CD4-positive, CD25-positive, alpha-beta regulatory T cell (primary cell): ENCODE data around the gene AKAP17A. TPM values are rescaled to one million over a fixed set of nuclear protein-coding genes. Genes with fewer than 3 reads are reported as not detected.
A peak's percentile ranks its signal among the peaks of the same experiment; 100 is the strongest.
"Not testable (repeated sequence)": the region's sequence is repeated elsewhere in the genome, so short reads cannot be mapped to it uniquely, and the experiment has no call there.

ENCODE experiments used
- ATAC-seq, 2 donors: fragments of 150-1000 bp; cut with Tn5 transposase; one replicate each; pipeline ENCODE4 v1.10.0; 2021; ENCODE audit warnings: low read depth in 2 of 2, moderate number of reproducible peaks in 2 of 2, moderate library complexity in 1 of 2
- DNase-seq, 3 donors: peaks; one replicate each; pipeline versions ENCODE4 v3.0.0 to v3.0.0-alpha.2; 2012 to 2022; ENCODE audit warnings: mixed read lengths in 1 of 3
- H3K27ac ChIP-seq: one replicate; pipeline ENCODE4 v1.7.0; 2013; ENCODE audit warnings: mild to moderate bottlenecking, low read length; ENCODE audit not compliant: insufficient read depth, poor library complexity, severe bottlenecking
- H3K27me3 ChIP-seq: one replicate; pipeline ENCODE4 v1.7.0; 2013; ENCODE audit warnings: low read length; ENCODE audit not compliant: control insufficient read depth, insufficient read depth
- H3K36me3 ChIP-seq: one replicate; pipeline ENCODE4 v1.7.0; 2013; ENCODE audit warnings: mild to moderate bottlenecking, low read length, moderate library complexity; ENCODE audit not compliant: control insufficient read depth, insufficient read depth
- H3K4me1 ChIP-seq: 2 replicates; pipeline ENCODE4 v1.7.0; 2013; ENCODE audit warnings: mild to moderate bottlenecking, low read length; ENCODE audit not compliant: insufficient read depth, control insufficient read depth, poor library complexity, severe bottlenecking
- H3K4me3 ChIP-seq: one replicate; pipeline ENCODE4 v1.7.0; 2013; ENCODE audit warnings: low read depth, mild to moderate bottlenecking, low read length, moderate library complexity
- H3K9me3 ChIP-seq, 2 experiments: 1 replicate in 1 of 2; 2 replicates in 1 of 2; pipeline ENCODE4 v1.7.0; 2013; ENCODE audit warnings: low read length in 2 of 2, mild to moderate bottlenecking in 1 of 2, moderate library complexity in 1 of 2; ENCODE audit not compliant: control insufficient read depth in 2 of 2
- H3K27ac Mint-ChIP-seq, 3 donors: one replicate each; pipeline ENCODE4 v1.8.0; 2020 to 2022; ENCODE audit warnings: mild to moderate bottlenecking in 3 of 3, mixed read lengths in 3 of 3, moderate library complexity in 2 of 3
- H3K27me3 Mint-ChIP-seq: one replicate; pipeline ENCODE4 v1.8.0; 2022; ENCODE audit warnings: mild to moderate bottlenecking, mixed read lengths
- H3K36me3 Mint-ChIP-seq: one replicate; pipeline ENCODE4 v1.8.0; 2020; ENCODE audit warnings: mixed read lengths
- H3K4me1 Mint-ChIP-seq, 4 donors: one replicate each; pipeline ENCODE4 v1.8.0; 2020 to 2022; ENCODE audit warnings: mixed read lengths in 4 of 4, mild to moderate bottlenecking in 1 of 4
- H3K4me3 Mint-ChIP-seq, 4 donors: one replicate each; pipeline ENCODE4 v1.8.0; 2020 to 2022; ENCODE audit warnings: mild to moderate bottlenecking in 4 of 4, mixed read lengths in 4 of 4, moderate library complexity in 3 of 4
- H3K9me3 Mint-ChIP-seq, 7 donors: one replicate each; pipeline ENCODE4 v1.8.0; 2020 to 2022; ENCODE audit warnings: mixed read lengths in 7 of 7, mild to moderate bottlenecking in 3 of 7, moderate library complexity in 2 of 7
- polyA plus RNA-seq, 4 donors: library from polyadenylated mRNA; unstranded; fragments of 300-500 nt; fragmentation: Illumina TruSeq; gene quantifications; one replicate each; pipeline ENCODE4 v1.2.3, GENCODE V29; 2021
- total RNA-seq: library from RNA; stranded (reverse); gene quantifications from one replicate; pipeline ENCODE4 v1.2.3, GENCODE V29; 2022

Gene AKAP17A
- total and polyA plus RNA-seq, 5 donors from 2014 or later: 11.0 to 108 (median 14.2) TPM

GRCh38 chrX:1614927-1615326, 23.5 kb downstream of the AKAP17A start, which contains the start of gene ASMT:
Gene ASMT (plus strand): TSS chrX:1615059. CDS start chrX:1615200, 141 bp downstream.
- H3K36me3 Mint-ChIP-seq: no peaks in the 10 kb centered on the region
- H3K9me3 ChIP-seq: no peaks in the 10 kb centered on the region
- no peak for DNase-seq
- ATAC-seq: no peak
- no peaks in the 10 kb centered on the region for H3K27me3 Mint-ChIP-seq
- H3K4me3 ChIP-seq: no peak within 1 kb of the TSS
- H3K27ac Mint-ChIP-seq: peak within 1 kb of the TSS in 1 of 3 donors; percentile 38
- no peak within 1 kb of the TSS for H3K4me3 Mint-ChIP-seq
- no peaks in the 10 kb centered on the region for H3K27me3 ChIP-seq
- H3K36me3 ChIP-seq: no peaks in the 10 kb centered on the region
- no peak within 1 kb of the TSS for H3K27ac ChIP-seq
- H3K9me3 Mint-ChIP-seq: no peaks in the 10 kb centered on the region
- no peaks in the 10 kb centered on the region for H3K4me1 ChIP-seq
- no peaks in the 10 kb centered on the region for H3K4me1 Mint-ChIP-seq

DNA sequence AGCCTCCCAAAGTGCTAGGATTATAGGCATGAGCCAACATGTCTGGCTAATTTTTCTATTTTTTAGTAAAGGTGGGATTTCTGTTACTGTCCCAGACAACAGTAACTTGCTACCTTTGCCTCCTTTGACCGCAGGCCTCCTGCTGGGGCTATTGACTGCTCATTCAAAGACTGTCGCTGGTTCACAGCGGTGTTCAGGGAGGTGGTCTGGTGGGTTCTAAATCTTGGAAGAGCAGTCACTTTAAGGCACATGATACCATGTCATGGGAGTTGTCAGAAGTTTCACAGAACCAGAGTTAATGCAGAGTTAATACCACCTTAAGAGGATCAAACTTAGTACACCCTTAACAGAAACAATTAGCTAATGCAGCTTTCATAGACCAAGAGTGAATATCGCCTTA, 27.3 kb downstream of the AKAP17A start:
- ATAC-seq (no peak), DNase-seq (no peak)
- no peak overlapping the region for H3K4me3 ChIP-seq
- H3K27me3 ChIP-seq: no peaks in the 10 kb centered on the region
- Mint-ChIP-seq H3K9me3 (no peaks in the 10 kb centered on the region), H3K27me3 (peaks cover 3% of the 10 kb centered on the region), H3K36me3 (no peaks in the 10 kb centered on the region), H3K4me3 (no peak overlapping the region), H3K27ac (no peak overlapping the region), H3K4me1 (peaks cover 0 to 8% (median 2%) of the 10 kb centered on the region in 4 donors)
- H3K4me1 ChIP-seq: no peaks in the 10 kb centered on the region
- H3K9me3 ChIP-seq: no peaks in the 10 kb centered on the region
- no peaks in the 10 kb centered on the region for H3K36me3 ChIP-seq
- H3K27ac ChIP-seq: no peak overlapping the region

DNA sequence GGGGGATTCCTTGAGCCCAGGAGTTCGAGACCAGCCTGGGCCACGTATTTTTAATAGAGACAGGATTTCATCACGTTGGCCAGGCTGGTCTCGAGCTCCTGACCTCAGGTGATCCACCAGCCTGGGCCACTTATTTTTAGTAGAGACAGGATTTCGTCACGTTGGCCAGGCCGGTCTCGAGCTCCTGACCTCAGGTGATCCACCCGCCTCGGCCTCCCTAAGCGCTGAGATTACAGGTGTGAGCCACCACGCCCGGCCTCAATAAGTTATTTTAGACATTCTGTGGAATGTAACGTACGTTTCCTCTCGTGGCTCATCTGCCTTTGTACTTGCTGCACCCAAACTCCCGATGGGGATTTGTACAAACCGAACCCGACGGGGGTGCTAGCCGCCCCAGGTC, 32.3 kb downstream of the AKAP17A start:
- Mint-ChIP-seq H3K36me3 (no peaks in the 10 kb centered on the region), H3K27me3 (peaks cover 9% of the 10 kb centered on the region), H3K9me3 (peaks cover 0 to 2% (median 0%) of the 10 kb centered on the region in 7 donors), H3K4me3 (no peak overlapping the region), H3K4me1 (peaks cover 0 to 11% (median 2%) of the 10 kb centered on the region in 4 donors), H3K27ac (no peak overlapping the region)
- Histone ChIP-seq H3K4me3 (no peak overlapping the region), H3K9me3 (no peaks in the 10 kb centered on the region), H3K27me3 (no peaks in the 10 kb centered on the region), H3K4me1 (no peaks in the 10 kb centered on the region), H3K27ac (no peak overlapping the region), H3K36me3 (no peaks in the 10 kb centered on the region)
- DNase-seq (no peak), ATAC-seq (no peak)

- not testable (repeated sequence) for H3K27ac Mint-ChIP-seq, H3K4me3 ChIP-seq, H3K27ac ChIP-seq, DNase-seq, H3K36me3 Mint-ChIP-seq, ATAC-seq, H3K9me3 ChIP-seq, H3K36me3 ChIP-seq, H3K4me3 Mint-ChIP-seq, H3K9me3 Mint-ChIP-seq, H3K4me1 ChIP-seq, H3K27me3 ChIP-seq
- Mint-ChIP-seq H3K27me3 (peaks cover 11% of the 10 kb centered on the region), H3K4me1 (peaks cover 0 to 11% (median 2%) of the 10 kb centered on the region in 4 donors)
These were observed 32.9 kb downstream of the AKAP17A start for GRCh38 chrX:1624158-1624860.

DNA sequence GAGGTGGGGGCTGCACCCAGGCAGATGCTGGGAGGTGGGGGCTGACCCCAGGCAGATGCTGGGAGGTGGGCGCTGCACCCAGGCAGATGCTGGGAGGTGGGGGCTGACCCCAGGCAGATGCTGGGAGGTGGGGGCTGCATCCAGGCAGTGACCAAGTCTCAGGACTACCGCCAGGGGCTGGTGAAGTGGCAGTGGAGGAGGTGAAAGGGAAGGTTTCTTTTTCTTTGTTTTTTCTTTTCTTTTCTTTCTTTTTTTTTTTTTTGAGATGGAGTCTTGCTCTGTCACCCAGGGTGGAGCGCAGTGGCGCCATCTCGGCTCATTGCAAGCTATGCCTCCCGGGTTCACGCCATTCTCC, 33.4 kb downstream of the AKAP17A start:
- H3K4me1 Mint-ChIP-seq: peaks cover 0 to 15% (median 2%) of the 10 kb centered on the region in 4 donors

GRCh38 chrX:1629244-1629643, 37.8 kb downstream of the AKAP17A start:
- no peaks in the 10 kb centered on the region for H3K36me3 Mint-ChIP-seq
- Histone ChIP-seq H3K4me3 (no peak overlapping the region), H3K36me3 (no peaks in the 10 kb centered on the region), H3K27ac (no peak overlapping the region), H3K4me1 (no peaks in the 10 kb centered on the region), H3K9me3 (no peaks in the 10 kb centered on the region), H3K27me3 (no peaks in the 10 kb centered on the region)
- H3K4me1 Mint-ChIP-seq: peaks cover 0 to 4% (median 0%) of the 10 kb centered on the region in 4 donors
- H3K27ac Mint-ChIP-seq: no peak overlapping the region
- ATAC-seq: no peak
- peaks cover 5% of the 10 kb centered on the region for H3K27me3 Mint-ChIP-seq
- peaks cover 0 to 2% (median 0%) of the 10 kb centered on the region in 7 donors for H3K9me3 Mint-ChIP-seq
- no peak overlapping the region for H3K4me3 Mint-ChIP-seq
- DNase-seq: no peak

More for the DNA sequence above, 33.4 kb downstream of the AKAP17A start:
- H3K36me3 Mint-ChIP-seq, H3K36me3 ChIP-seq, H3K4me1 ChIP-seq, H3K4me3 Mint-ChIP-seq, H3K27ac ChIP-seq, ATAC-seq, H3K4me3 ChIP-seq, H3K27ac Mint-ChIP-seq, H3K27me3 ChIP-seq, H3K9me3 ChIP-seq, H3K9me3 Mint-ChIP-seq, DNase-seq: not testable (repeated sequence)
- peaks cover 11% of the 10 kb centered on the region for H3K27me3 Mint-ChIP-seq

GRCh38 chrX:1646009-1646408, 54.6 kb downstream of the AKAP17A start:
- DNase-seq: no peak
- Histone ChIP-seq H3K27me3 (peaks cover 6% of the 10 kb centered on the region), H3K36me3 (no peaks in the 10 kb centered on the region), H3K9me3 (peaks cover 3 to 8% of the 10 kb centered on the region in 2 experiments), H3K4me1 (no peaks in the 10 kb centered on the region), H3K27ac (no peak overlapping the region), H3K4me3 (no peak overlapping the region)
- peaks cover 17% of the 10 kb centered on the region for H3K27me3 Mint-ChIP-seq
- H3K27ac Mint-ChIP-seq: no peak overlapping the region
- no peaks in the 10 kb centered on the region for H3K36me3 Mint-ChIP-seq
- no peak overlapping the region for H3K4me3 Mint-ChIP-seq
- ATAC-seq: no peak
- peaks cover 0 to 7% (median 0%) of the 10 kb centered on the region in 7 donors for H3K9me3 Mint-ChIP-seq
- peaks cover 0 to 3% (median 1%) of the 10 kb centered on the region in 4 donors for H3K4me1 Mint-ChIP-seq

- peaks cover 7% of the 10 kb centered on the region for H3K27me3 Mint-ChIP-seq
- ATAC-seq: no peak
- DNase-seq: no peak
These were observed 58.2 kb downstream of the AKAP17A start for GRCh38 chrX:1649621-1650020.

More at GRCh38 chrX:1649621-1650020, 58.2 kb downstream of the AKAP17A start:
- Histone ChIP-seq H3K27me3 (peaks cover 5% of the 10 kb centered on the region), H3K36me3 (no peaks in the 10 kb centered on the region), H3K4me3 (no peak overlapping the region), H3K4me1 (no peaks in the 10 kb centered on the region), H3K27ac (no peak overlapping the region), H3K9me3 (peaks cover 3 to 8% of the 10 kb centered on the region in 2 experiments)
- Mint-ChIP-seq H3K4me3 (no peak overlapping the region), H3K27ac (no peak overlapping the region), H3K9me3 (peaks cover 0 to 7% (median 0%) of the 10 kb centered on the region in 7 donors), H3K4me1 (peaks cover 5 to 6% (median 5%) of the 10 kb centered on the region in 4 donors), H3K36me3 (no peaks in the 10 kb centered on the region)
